Stomach (tissue), 4 donors: ENCODE data around the gene TGFBR3L.

Source experiments
- POLR2A ChIP-seq, 4 donors: fragments of 450-650 bp; IDR thresholded peaks; one replicate each; pipeline ENCODE4 v1.6.1; 2016; ENCODE audit warnings: antibody characterized with exemption in 4 of 4, control low read depth in 2 of 4, mild to moderate bottlenecking in 1 of 4, moderate library complexity in 1 of 4
- POLR2AphosphoS5 ChIP-seq, 3 donors: sonication (generic); formaldehyde crosslinking; IDR thresholded peaks; one replicate each; pipeline ENCODE4 v1.6.1; 2016; ENCODE audit warnings: antibody characterized with exemption in 3 of 3
- TF ChIP-seq, protein P1 (sequence below), 7 experiments: fragments of 450-650 bp in 4 of 7; fragments of 200-600 bp in 3 of 7; sonication (generic) in 3 of 7; IDR thresholded peaks; one replicate each; pipeline ENCODE4 v1.5.1; 2016 to 2019; ENCODE audit warnings: antibody characterized with exemption in 7 of 7, control low read depth in 2 of 7, mild to moderate bottlenecking in 1 of 7

DNA sequence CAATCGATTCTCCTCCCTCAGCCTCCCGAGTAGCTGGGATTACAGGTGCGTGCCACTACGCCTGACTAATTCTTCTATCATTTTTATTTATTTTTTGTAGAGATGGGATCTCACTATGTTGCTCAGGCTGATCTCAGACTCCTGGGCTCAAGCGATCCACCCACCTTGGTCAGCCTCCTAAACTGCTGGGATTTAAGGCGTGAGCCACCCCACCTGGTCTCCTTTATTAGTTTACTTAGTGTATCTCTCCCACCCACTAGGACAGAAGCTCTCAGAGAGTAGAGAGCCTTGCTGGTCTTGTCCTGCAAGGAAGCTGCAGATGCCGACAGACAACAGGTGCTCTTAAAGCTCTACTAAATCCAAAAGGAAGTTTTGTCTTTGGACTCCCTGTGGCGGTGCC lies 28.8 kb upstream of the TGFBR3L start:
- TF ChIP-seq, protein P1, sequence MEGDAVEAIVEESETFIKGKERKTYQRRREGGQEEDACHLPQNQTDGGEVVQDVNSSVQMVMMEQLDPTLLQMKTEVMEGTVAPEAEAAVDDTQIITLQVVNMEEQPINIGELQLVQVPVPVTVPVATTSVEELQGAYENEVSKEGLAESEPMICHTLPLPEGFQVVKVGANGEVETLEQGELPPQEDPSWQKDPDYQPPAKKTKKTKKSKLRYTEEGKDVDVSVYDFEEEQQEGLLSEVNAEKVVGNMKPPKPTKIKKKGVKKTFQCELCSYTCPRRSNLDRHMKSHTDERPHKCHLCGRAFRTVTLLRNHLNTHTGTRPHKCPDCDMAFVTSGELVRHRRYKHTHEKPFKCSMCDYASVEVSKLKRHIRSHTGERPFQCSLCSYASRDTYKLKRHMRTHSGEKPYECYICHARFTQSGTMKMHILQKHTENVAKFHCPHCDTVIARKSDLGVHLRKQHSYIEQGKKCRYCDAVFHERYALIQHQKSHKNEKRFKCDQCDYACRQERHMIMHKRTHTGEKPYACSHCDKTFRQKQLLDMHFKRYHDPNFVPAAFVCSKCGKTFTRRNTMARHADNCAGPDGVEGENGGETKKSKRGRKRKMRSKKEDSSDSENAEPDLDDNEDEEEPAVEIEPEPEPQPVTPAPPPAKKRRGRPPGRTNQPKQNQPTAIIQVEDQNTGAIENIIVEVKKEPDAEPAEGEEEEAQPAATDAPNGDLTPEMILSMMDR (IDR thresholded peaks at IDR 0.05) = no peak
- TF ChIP-seq POLR2AphosphoS5 (IDR thresholded peaks at IDR 0.05) (no peak), POLR2A (IDR thresholded peaks at IDR 0.05) (no peak)
